MCF 10A (cell line): ENCODE results near the gene P3R3URF. TPM values are rescaled to one million over a fixed set of nuclear protein-coding genes. Genes with fewer than 3 reads are reported as not detected.

Experiments
- BruUV-seq: library from RNA; stranded (reverse); fragments of 400-500 nt; replicated peaks from 2 replicates; lab custom pipeline; 2021; lab: Mats Ljungman, UMichigan
- CTCF ChIA-PET: fragments of 300-600 bp; sonication (Branson Sonifier 250); formaldehyde crosslinking; extraction: SDS; loops from one replicate; lab custom pipeline; 2021; ENCODE audit warnings: antibody characterized with exemption, inconsistent platforms; lab: Yijun Ruan, JAX
- POLR2A ChIA-PET: fragments of 300-600, 350-650 bp; sonication (Branson Sonifier 250); formaldehyde crosslinking; extraction: SDS; loops from one replicate; lab custom pipeline; 2020; ENCODE audit warnings: antibody characterized with exemption, inconsistent platforms; lab: Yijun Ruan, JAX
- DNase-seq: peaks from one replicate; pipeline ENCODE4 v3.0.0-alpha.2; 2018; ENCODE audit not compliant: unreplicated experiment
- H3K27ac Mint-ChIP-seq: one replicate; pipeline ENCODE4 v1.8.0; 2022; ENCODE audit warnings: mild to moderate bottlenecking, low read depth, mixed read lengths; ENCODE audit not compliant: unreplicated experiment
- H3K27me3 Mint-ChIP-seq: one replicate; pipeline ENCODE4 v1.8.0; 2022; ENCODE audit warnings: mixed read lengths; ENCODE audit not compliant: insufficient read depth, unreplicated experiment
- H3K36me3 Mint-ChIP-seq: one replicate; pipeline ENCODE4 v1.8.0; 2022; ENCODE audit warnings: mild to moderate bottlenecking, moderate library complexity, mixed read lengths; ENCODE audit not compliant: insufficient read depth, unreplicated experiment
- H3K4me1 Mint-ChIP-seq: one replicate; pipeline ENCODE4 v1.8.0; 2022; ENCODE audit warnings: mixed read lengths; ENCODE audit not compliant: insufficient read depth, unreplicated experiment
- H3K4me3 Mint-ChIP-seq: one replicate; pipeline ENCODE4 v1.8.0; 2022; ENCODE audit warnings: mild to moderate bottlenecking, moderate library complexity, mixed read lengths; ENCODE audit not compliant: unreplicated experiment
- H3K9me3 Mint-ChIP-seq: one replicate; pipeline ENCODE4 v1.8.0; 2022; ENCODE audit warnings: mixed read lengths; ENCODE audit not compliant: unreplicated experiment
- intact Hi-C: fragments of 100-400 bp; cut with micrococcal nuclease; formaldehyde crosslinking; loops from 2 replicates; pipeline ENCODE4 v1.14.1; 2022
- total RNA-seq: library from RNA; stranded (reverse); gene quantifications from 2 replicates; pipeline ENCODE4 v1.2.3, GENCODE V29; 2022
- TF ChIP-seq, protein P1 (sequence below): fragments of 200-600 bp; IDR thresholded peaks from one replicate; pipeline ENCODE4 v1.8.0; 2022; ENCODE audit warnings: antibody characterized with exemption, mild to moderate bottlenecking; ENCODE audit not compliant: unreplicated experiment

P3R3URF gene
- total RNA-seq, 1 experiment from 2014 or later, result not detected

DNA sequence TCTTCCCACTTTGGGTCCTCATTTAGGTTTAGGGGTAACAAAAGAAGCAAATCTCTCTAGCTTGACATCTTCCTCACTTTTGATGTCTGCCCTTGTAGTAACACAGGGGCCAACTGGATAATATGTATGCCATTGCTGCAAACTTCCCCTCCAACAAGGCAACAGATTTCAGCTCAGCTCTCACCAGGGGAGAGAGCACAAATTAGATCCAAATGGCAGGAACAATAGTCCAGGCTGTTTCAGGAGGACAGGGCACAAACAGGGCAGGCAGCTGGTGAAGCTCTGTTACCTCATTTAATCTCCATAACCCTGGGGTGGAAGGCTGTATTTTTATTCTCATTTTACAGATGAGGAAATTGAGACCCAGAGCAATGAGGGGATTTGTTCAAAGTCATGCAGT lies 39.6 kb downstream of the P3R3URF start:
- POLR2A ChIA-PET, result interaction anchor here (3.8 kb wide), 1 partner anchor 45 kb away, joined by 46 read pairs; no protein-coding TSS in a partner anchor

DNA sequence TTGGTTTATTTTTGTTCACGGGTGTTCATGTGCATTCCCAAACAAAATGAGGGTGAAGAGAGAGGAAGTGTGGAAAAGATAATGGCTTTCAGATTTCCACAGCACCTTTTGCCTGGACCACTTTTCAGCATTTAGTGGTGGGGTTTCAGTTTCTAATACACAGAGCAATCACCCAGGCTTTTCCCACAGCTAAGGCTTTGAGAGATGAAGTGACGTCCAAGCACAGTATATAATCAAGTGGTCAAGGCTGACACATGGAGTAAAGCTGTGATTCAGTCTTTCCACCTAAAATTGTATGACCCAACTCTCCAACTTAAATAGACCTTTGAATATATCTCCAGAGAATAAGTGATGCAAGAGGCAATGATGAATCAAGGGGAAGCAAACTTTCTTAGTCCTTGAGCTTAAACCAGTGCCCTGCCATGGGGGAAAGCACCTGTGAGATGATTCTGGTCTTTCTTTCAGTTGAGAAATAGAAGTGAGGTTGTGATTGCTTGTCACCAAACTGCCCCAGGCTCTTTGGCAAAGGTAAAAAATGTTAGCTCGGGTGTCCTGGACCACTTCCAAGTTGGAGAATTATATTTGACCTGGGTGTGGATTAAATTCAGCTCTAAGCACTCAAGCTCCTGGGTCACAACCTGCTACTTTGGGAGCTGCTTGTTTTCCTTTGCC lies 41.5 kb downstream of the P3R3URF start:
- H3K4me1 Mint-ChIP-seq, result peaks cover 31% of the 10 kb centered on the region
- H3K27me3 Mint-ChIP-seq, result no peaks in the 10 kb centered on the region
- ChIA-PET POLR2A (interaction anchor here (0.6 to 3.8 kb wide), 30 partner anchors 9 to 584 kb away, joined by 3 to 49 read pairs (median 5); partner anchors contain the start of genes EFCAB14, GPBP1L1, LRRC41 and MAST2), CTCF (interaction anchor here (0.5 to 2.0 kb wide), 11 partner anchors 12 to 95 kb away, joined by 3 to 15 read pairs (median 4); partner anchors contain the start of genes LURAP1 and POMGNT1)
- H3K9me3 Mint-ChIP-seq, result no peaks in the 10 kb centered on the region
- TF ChIP-seq, protein P1, sequence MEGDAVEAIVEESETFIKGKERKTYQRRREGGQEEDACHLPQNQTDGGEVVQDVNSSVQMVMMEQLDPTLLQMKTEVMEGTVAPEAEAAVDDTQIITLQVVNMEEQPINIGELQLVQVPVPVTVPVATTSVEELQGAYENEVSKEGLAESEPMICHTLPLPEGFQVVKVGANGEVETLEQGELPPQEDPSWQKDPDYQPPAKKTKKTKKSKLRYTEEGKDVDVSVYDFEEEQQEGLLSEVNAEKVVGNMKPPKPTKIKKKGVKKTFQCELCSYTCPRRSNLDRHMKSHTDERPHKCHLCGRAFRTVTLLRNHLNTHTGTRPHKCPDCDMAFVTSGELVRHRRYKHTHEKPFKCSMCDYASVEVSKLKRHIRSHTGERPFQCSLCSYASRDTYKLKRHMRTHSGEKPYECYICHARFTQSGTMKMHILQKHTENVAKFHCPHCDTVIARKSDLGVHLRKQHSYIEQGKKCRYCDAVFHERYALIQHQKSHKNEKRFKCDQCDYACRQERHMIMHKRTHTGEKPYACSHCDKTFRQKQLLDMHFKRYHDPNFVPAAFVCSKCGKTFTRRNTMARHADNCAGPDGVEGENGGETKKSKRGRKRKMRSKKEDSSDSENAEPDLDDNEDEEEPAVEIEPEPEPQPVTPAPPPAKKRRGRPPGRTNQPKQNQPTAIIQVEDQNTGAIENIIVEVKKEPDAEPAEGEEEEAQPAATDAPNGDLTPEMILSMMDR, result no peak
- H3K4me3 Mint-ChIP-seq, result peak overlapping the region; percentile 75
- H3K36me3 Mint-ChIP-seq, result peaks cover 13% of the 10 kb centered on the region
- intact Hi-C loops, result loop anchor here (5.0 kb wide), 1 partner anchor 88 kb away; no protein-coding TSS in a partner anchor
- no TSS peak for BruUV-seq
- peak; percentile 97 for DNase-seq
- H3K27ac Mint-ChIP-seq, result peak overlapping the region; percentile 87

More for the DNA sequence above, 39.6 kb downstream of the P3R3URF start:
- H3K4me3 Mint-ChIP-seq, result no peak overlapping the region
- BruUV-seq, result no TSS peak
- no peaks in the 10 kb centered on the region for H3K27me3 Mint-ChIP-seq
- no peak overlapping the region for H3K27ac Mint-ChIP-seq
- peaks cover 22% of the 10 kb centered on the region for H3K4me1 Mint-ChIP-seq
- intact Hi-C loops, result no loop called here
- TF ChIP-seq, protein P1, result no peak
- CTCF ChIA-PET, result interaction anchor here (0.6 to 1.9 kb wide), 3 partner anchors 45 to 256 kb away, joined by 4 to 5 read pairs (median 4); no protein-coding TSS in a partner anchor
- H3K36me3 Mint-ChIP-seq, result peaks cover 13% of the 10 kb centered on the region
- H3K9me3 Mint-ChIP-seq, result no peaks in the 10 kb centered on the region
- no peak for DNase-seq

DNA sequence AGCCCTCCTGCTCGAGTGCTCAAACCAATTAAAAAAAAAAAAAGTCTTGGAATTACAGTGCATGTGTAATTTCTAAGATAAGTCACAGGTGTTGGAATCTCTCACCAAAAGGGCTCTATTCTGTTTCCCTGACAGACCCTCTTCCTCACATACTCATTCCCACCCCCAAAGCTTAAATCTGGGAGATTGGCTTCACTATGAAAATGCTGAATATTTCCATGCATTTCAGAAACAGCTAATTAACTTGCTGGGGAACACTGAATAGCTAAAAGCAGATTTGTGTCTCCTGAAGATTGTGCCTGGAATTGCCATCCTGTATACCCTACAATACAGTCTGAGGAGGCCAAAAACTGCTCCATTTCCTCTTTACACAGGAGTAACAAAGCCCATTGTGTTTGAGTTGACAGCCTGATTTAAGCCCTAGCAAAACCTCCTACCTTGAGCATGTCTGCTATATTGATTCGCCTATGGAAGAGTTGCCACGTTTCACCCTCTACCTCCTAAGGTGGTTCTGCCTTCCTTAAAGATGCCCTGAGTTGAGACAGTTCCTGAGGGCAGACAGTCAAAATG lies 42.4 kb downstream of the P3R3URF start:
- BruUV-seq, result no TSS peak
- Mint-ChIP-seq H3K27me3 (no peaks in the 10 kb centered on the region), H3K36me3 (peaks cover 13% of the 10 kb centered on the region), H3K4me3 (peak overlapping the region; percentile 75), H3K9me3 (no peaks in the 10 kb centered on the region), H3K27ac (peak overlapping the region; percentile 100), H3K4me1 (peaks cover 40% of the 10 kb centered on the region)
- intact Hi-C loops, result loop anchor here (5.0 kb wide), 1 partner anchor 88 kb away; no protein-coding TSS in a partner anchor
- TF ChIP-seq, protein P1, result no peak
- ChIA-PET CTCF (interaction anchor here (0.5 to 2.0 kb wide), 3 partner anchors 14 to 48 kb away, joined by 3 to 15 read pairs (median 8); no protein-coding TSS in a partner anchor), POLR2A (interaction anchor here (0.6 to 3.8 kb wide), 13 partner anchors 8 to 448 kb away, joined by 4 to 49 read pairs (median 5); partner anchors contain the start of genes GPBP1L1 and TSPAN1)
- DNase-seq, result no peak
